DMS 273 (cell line): Measurements from ENCODE around the gene IFNA16.
"Not testable (repeated sequence)": the region's sequence is repeated elsewhere in the genome, so short reads cannot be mapped to it uniquely, and the experiment has no call there.

ENCODE experiments used
- DNase-seq: peaks from one replicate; lab custom pipeline; 2025; ENCODE audit not compliant: unreplicated experiment; lab: John Stamatoyannopoulos, UW

Gene IFNA16

DNA sequence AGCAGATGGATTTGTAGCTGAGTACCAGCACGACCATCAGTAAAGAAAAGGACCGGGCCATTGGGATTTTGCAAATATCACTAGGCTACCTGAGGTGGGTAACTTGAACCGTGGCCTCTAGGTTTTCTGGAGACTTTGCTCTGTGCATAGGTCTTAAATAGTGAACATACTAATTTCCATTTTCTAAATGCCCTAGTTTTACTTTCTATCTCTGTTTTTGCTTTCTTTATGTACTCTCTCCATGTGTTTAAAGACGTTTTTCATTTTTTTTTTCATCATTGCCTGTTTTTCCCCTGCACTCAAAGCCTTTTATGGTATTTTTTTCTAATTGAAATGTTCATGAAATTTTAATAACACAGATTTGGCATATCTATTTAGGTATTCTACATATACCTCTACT, 15.0 kb downstream of the IFNA16 start, which contains the start of gene IFNA7:
Gene IFNA7, minus strand, starts transcription at position 101 of the 400 bp plus-strand sequence. Its CDS starts 40 bp downstream, at position 61.
- DNase-seq, result not testable (repeated sequence)

DNA sequence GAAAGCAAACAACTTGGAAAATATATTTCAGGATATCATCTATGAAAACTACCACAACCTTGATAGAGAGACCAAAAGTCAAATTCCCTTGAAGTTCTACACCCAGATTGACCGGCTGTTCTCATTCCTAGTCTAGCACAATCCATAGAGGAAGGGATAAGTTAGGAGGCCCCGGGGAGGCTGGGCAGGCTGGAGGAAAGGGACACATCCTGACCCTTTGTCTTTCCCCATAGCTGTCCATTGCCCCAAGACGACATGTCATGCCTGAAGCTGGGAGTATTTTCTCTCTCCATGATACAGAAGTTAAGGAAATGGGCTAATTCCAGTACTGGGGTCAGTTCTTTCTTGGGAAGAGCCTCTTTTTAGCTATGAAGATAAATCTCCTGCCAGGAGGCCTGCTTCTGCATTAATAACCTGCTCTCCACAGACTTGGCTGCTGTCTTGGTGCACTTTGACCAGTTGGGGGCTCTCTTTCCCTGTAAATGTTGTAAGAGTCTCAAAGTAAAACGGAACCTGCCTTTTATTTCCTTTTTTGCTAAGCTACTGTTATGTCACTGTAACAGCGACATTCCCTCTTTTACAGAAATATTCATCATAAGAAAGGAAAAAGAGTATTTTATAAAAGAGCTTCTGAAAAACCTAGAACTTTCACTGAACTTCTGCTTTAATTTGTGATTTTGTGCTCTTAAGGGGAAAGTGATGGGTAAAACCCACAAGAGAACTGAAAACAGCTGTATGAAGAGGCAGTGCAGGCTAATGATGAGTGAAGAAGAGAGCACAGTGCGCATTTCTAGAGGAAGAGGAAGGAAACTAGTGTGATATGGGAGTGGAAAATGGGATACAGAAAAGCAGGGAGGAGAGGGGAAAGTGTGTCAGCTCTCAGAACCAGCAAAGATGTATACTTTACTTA, 22.0 kb downstream of the IFNA16 start:
- peak; percentile 51 for DNase-seq

DNA sequence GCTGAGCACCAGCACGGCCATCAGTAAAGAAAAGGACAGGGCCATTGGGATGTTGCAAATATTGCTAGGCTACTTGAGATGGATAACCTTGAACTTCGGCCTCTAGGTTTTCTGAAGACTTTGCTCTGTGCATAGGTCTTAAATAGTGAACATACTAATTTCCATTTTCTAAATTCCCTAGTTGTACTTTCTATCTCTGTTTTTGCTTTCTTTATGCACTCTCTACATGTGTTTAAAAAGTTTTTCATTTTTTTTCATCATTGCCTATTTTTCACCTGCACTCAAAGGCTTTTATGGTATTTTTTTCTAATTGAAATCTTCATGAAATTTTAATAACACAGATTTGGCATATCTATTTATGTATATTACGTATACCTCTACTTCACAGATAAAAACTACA, 29.6 kb downstream of the IFNA16 start, which contains the start of gene IFNA4:
Gene IFNA4, minus strand, starts transcription at position 101 of the 400 bp plus-strand sequence. Its CDS starts 56 bp downstream, at position 45.
- not testable (repeated sequence) for DNase-seq

DNA sequence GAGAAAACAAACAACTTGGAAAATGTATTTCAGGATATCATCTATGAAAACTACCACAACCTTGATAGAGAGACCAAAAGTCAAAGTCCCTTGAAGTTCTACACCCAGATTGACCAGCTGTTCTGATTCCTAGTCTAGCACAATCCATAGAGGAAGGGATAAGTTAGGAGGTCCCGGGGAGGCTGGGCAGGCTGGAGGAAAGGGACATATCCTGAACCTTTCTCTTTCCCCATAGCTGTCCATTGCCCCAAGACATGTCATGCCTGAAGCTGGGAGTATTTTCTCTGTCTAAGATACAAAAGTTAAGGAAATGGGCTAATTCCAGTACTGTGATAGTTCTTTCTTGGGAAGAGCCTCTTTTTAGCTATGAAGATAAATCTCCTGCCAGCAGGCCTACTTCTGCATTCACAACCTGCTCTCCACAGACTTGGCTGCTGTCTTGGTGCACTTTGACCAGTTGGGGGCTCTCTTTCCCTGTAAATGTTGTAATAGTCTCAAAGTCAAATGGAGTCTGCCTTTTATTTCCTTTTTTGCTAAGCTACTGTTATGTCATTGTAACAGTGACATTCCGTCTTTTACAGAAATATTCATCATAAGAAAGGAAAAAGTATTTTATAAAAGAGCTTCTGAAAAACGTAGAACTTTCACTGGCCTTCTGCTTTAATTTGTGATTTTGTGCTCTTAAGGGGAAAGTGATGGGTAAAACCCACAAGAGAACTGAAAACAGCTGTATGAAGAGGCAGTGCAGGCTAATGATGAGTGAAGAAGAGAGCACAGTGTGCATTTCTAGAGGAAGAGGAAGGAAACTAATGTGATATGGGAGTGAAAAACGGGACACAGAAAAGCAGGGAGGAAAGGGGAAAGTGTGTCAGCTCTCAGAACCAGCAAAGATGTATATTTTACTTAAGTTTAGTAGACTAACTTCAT, 34.0 kb downstream of the IFNA16 start:
- peak; percentile 54 for DNase-seq

DNA sequence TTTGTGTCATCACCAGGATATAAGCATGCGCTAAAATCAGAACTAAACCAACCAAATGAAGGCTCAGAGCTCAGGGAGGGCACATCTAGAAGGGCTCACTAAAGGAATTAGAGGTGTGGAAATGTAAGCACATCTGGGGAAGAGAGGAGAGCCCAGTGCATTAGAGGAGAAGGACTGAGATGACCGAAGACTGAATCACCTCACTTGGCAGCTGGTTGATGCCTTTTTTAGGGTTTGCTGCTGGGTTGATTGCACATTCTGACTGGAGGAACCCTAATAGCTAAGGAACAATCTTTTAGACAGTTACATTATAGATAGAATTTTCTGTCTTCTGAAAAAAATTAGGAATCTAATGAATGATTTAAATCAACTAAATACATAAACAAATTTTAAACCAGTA, 42.4 kb downstream of the IFNA16 start:
- no peak for DNase-seq

DNA sequence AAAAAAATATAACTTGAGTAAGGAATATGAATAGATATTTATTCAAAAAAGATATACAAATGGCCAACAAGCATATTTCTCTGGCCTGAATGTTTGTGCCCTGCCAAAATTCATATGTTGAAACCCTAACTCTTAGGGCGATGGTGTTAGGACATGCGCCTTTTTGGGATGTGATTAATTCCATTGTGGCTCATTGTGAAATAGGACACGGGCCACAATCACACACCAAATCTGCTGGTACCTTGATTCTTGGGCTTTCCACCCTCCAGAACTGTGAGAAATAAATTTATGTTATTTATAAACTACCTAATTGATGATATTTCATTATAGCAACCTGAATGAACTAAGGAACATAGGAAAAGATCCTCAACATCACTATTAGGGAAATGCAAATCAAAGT, 45.0 kb downstream of the IFNA16 start:
- DNase-seq, result no peak

DNA sequence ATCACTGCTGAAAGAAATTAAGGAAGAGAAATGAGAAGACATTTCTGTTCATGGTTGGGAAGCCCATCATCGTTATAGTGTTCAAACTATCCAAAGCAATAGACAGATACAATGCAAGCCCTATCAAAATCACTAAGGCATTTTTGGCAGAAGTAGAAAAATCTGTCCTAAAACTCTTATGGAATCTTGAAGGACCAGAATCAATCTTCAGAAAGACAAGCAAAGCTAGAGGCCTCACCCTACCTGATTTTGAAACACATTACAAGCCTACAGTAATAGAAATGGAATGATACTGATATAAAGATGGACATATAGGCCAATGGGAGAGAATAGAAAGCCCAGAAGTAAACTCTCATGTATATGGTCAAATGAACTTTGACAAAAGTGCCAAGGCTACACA, 45.8 kb downstream of the IFNA16 start:
- DNase-seq, result no peak

DNA sequence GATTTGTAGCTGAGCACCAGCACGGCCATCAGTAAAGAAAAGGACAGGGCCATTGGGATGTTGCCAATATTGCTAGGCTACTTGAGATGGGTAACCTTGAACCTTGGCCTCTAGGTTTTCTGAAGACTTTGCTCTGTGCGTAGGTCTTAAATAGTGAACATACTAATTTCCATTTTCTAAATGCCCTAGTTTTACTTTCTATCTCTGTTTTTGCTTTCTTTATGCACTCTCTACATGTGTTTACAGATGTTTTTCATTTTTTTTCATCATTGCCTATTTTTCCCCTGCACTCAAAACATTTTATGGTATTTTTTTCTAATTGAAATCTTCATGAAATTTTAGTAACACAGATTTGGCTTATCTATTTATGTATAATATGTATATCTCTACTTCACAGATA, 50.6 kb downstream of the IFNA16 start, which contains the start of gene IFNA21:
Gene IFNA21, minus strand, starts transcription at position 101 of the 400 bp plus-strand sequence. Its CDS starts 48 bp downstream, at position 53.
- not testable (repeated sequence) for DNase-seq
